GM20000 (cell line): ENCODE data around the gene FRMD4B.

Experiments used
- DNase-seq: peaks from one replicate; pipeline ENCODE4 v3.0.0; 2012; ENCODE audit warnings: low spot score
- CTCF ChIP-seq: IDR thresholded peaks from 2 replicates; pipeline ENCODE4 v1.5.1; 2012; ENCODE audit warnings: mild to moderate bottlenecking, control low read depth; ENCODE audit errors: extremely low read depth, missing control alignments

Gene FRMD4B

GRCh38 chr3:69425249-69425648 is 39.4 kb upstream of the FRMD4B start:
- DNase-seq, result peak; percentile 45
- TF ChIP-seq CTCF, result peak; percentile 36

GRCh38 chr3:69423463-69424155 is 37.7 kb upstream of the FRMD4B start:
- TF ChIP-seq CTCF, result no peak
- DNase-seq, result no peak

GRCh38 chr3:69422751-69423150 is 36.9 kb upstream of the FRMD4B start:
- no peak for DNase-seq
- TF ChIP-seq CTCF, result no peak

- no peak for TF ChIP-seq CTCF
- DNase-seq, result no peak
These were observed 35.1 kb upstream of the FRMD4B start for GRCh38 chr3:69420781-69421520.

- DNase-seq, result no peak
- TF ChIP-seq CTCF, result no peak
These were observed 33.4 kb upstream of the FRMD4B start for GRCh38 chr3:69419276-69419675.

- TF ChIP-seq CTCF, result no peak
- DNase-seq, result no peak
These were observed 31.7 kb upstream of the FRMD4B start for GRCh38 chr3:69417541-69418078.

GRCh38 chr3:69413551-69414207 is 27.8 kb upstream of the FRMD4B start:
- DNase-seq, result no peak
- no peak for TF ChIP-seq CTCF
